ENCODE data around the gene GMPS.
"Not testable (repeated sequence)": the region's sequence is repeated elsewhere in the genome, so short reads cannot be mapped to it uniquely, and the experiment has no call there.

Gene GMPS

GRCh38 chr3:155956508-155957411 is 86.3 kb downstream of the GMPS start:
- ChIA-PET CTCF (no interaction called here), POLR2A (no interaction called here)
- WGBS (ENCODE audit: insufficient coverage), result no CpG with 5 or more reads among the region's 4 CpGs
- peaks cover 0 to 7% (median 0%) of the 10 kb centered on the region in 5 experiments for H3K9me3 ChIP-seq (ENCODE audit: control extremely low read depth in 1 of 5, control insufficient read depth in 4 of 5, insufficient read depth in 2 of 5, low read depth in 1 of 5, low read length in 4 of 5)
- H3K4me1 ChIP-seq (ENCODE audit: control extremely low read depth in 1 of 4, control insufficient read depth in 4 of 4, insufficient read depth in 4 of 4, low read length in 3 of 4), result no peaks in the 10 kb centered on the region
- no peaks in the 10 kb centered on the region for H3K36me3 ChIP-seq (ENCODE audit: control insufficient read depth in 4 of 4, insufficient read depth in 4 of 4, low read length in 3 of 4)
- no peak overlapping the region for H3K27ac ChIP-seq (ENCODE audit: insufficient read depth in 1 of 2, low read depth in 1 of 2, low read length in 2 of 2, poor library complexity in 1 of 2, severe bottlenecking in 2 of 2)
- no peaks in the 10 kb centered on the region for H3K27me3 ChIP-seq (replicated peaks in 2 of 5; ENCODE audit: control insufficient read depth in 4 of 5, insufficient read depth in 5 of 5, low read length in 4 of 5)
- H3K4me3 ChIP-seq (ENCODE audit: control insufficient read depth in 1 of 7, extremely low read depth in 1 of 7, insufficient read depth in 4 of 7, low read depth in 2 of 7, low read length in 6 of 7), result no peak overlapping the region
- DNase-seq, result no peak

DNA sequence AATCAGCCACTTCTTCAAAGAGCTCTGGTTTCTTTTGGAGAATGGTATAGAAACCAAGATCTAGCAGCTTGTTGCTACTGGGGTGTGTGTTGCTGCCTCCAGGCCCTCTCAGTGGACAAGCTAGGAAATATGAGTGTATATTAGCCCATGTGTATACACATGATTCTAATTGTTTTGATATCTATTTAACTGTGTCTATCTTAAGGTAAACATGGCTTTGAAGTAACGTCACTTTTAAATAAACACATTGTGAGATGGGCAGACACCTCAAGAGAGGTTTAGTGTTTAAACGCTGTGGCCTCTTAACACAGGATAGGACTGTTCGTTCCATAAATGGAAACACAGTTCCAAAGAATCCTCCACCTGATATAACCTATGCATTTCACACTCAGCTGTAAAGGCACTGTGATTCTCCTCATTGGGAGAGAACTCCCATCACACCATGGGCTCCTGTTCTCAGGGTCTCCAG is 87.0 kb downstream of the GMPS start:
- ChIA-PET CTCF (no interaction called here), POLR2A (no interaction called here)
- 97% methylated on average over 3 of the region's 3 CpGs for WGBS (ENCODE audit: insufficient coverage)
- Histone ChIP-seq H3K27me3 (replicated peaks in 2 of 5; ENCODE audit: control insufficient read depth in 4 of 5, insufficient read depth in 5 of 5, low read length in 4 of 5) (no peaks in the 10 kb centered on the region), H3K4me3 (ENCODE audit: control insufficient read depth in 1 of 7, extremely low read depth in 1 of 7, insufficient read depth in 4 of 7, low read depth in 2 of 7, low read length in 6 of 7) (no peak overlapping the region), H3K27ac (ENCODE audit: insufficient read depth in 1 of 2, low read depth in 1 of 2, low read length in 2 of 2, poor library complexity in 1 of 2, severe bottlenecking in 2 of 2) (no peak overlapping the region), H3K4me1 (ENCODE audit: control extremely low read depth in 1 of 4, control insufficient read depth in 4 of 4, insufficient read depth in 4 of 4, low read length in 3 of 4) (no peaks in the 10 kb centered on the region), H3K9me3 (ENCODE audit: control extremely low read depth in 1 of 5, control insufficient read depth in 4 of 5, insufficient read depth in 2 of 5, low read depth in 1 of 5, low read length in 4 of 5) (peaks cover 0 to 7% (median 0%) of the 10 kb centered on the region in 5 experiments), H3K36me3 (ENCODE audit: control insufficient read depth in 4 of 4, insufficient read depth in 4 of 4, low read length in 3 of 4) (no peaks in the 10 kb centered on the region)
- no peak for DNase-seq

GRCh38 chr3:155958676-155959075 is 88.2 kb downstream of the GMPS start:
- H3K4me1 ChIP-seq (ENCODE audit: control extremely low read depth in 1 of 4, control insufficient read depth in 4 of 4, insufficient read depth in 4 of 4, low read length in 3 of 4), result no peaks in the 10 kb centered on the region

GRCh38 chr3:155960060-155960459 is 89.6 kb downstream of the GMPS start:
- H3K36me3 ChIP-seq (ENCODE audit: control insufficient read depth in 4 of 4, insufficient read depth in 4 of 4, low read length in 3 of 4), result no peaks in the 10 kb centered on the region
- DNase-seq, result no peak
- WGBS (ENCODE audit: insufficient coverage), result 95% methylated on average over 2 of the region's 8 CpGs
- no peak overlapping the region for H3K4me3 ChIP-seq (ENCODE audit: control insufficient read depth in 1 of 7, extremely low read depth in 1 of 7, insufficient read depth in 4 of 7, low read depth in 2 of 7, low read length in 6 of 7)
- POLR2A ChIA-PET, result interaction anchor here (0.6 kb wide), 1 partner anchor 198 kb away, joined by 3 read pairs; no protein-coding TSS in a partner anchor
- CTCF ChIA-PET, result no interaction called here
- H3K4me1 ChIP-seq (ENCODE audit: control extremely low read depth in 1 of 4, control insufficient read depth in 4 of 4, insufficient read depth in 4 of 4, low read length in 3 of 4), result no peaks in the 10 kb centered on the region
- no peaks in the 10 kb centered on the region for H3K9me3 ChIP-seq (ENCODE audit: control extremely low read depth in 1 of 5, control insufficient read depth in 4 of 5, insufficient read depth in 2 of 5, low read depth in 1 of 5, low read length in 4 of 5)
- no peaks in the 10 kb centered on the region for H3K27me3 ChIP-seq (replicated peaks in 2 of 5; ENCODE audit: control insufficient read depth in 4 of 5, insufficient read depth in 5 of 5, low read length in 4 of 5)
- no peak overlapping the region for H3K27ac ChIP-seq (ENCODE audit: insufficient read depth in 1 of 2, low read depth in 1 of 2, low read length in 2 of 2, poor library complexity in 1 of 2, severe bottlenecking in 2 of 2)

More at GRCh38 chr3:155958676-155959075, 88.2 kb downstream of the GMPS start:
- Histone ChIP-seq H3K4me3 (ENCODE audit: control insufficient read depth in 1 of 7, extremely low read depth in 1 of 7, insufficient read depth in 4 of 7, low read depth in 2 of 7, low read length in 6 of 7) (no peak overlapping the region), H3K27ac (ENCODE audit: insufficient read depth in 1 of 2, low read depth in 1 of 2, low read length in 2 of 2, poor library complexity in 1 of 2, severe bottlenecking in 2 of 2) (no peak overlapping the region), H3K27me3 (replicated peaks in 2 of 5; ENCODE audit: control insufficient read depth in 4 of 5, insufficient read depth in 5 of 5, low read length in 4 of 5) (no peaks in the 10 kb centered on the region), H3K9me3 (ENCODE audit: control extremely low read depth in 1 of 5, control insufficient read depth in 4 of 5, insufficient read depth in 2 of 5, low read depth in 1 of 5, low read length in 4 of 5) (no peaks in the 10 kb centered on the region), H3K36me3 (ENCODE audit: control insufficient read depth in 4 of 4, insufficient read depth in 4 of 4, low read length in 3 of 4) (no peaks in the 10 kb centered on the region)
- ChIA-PET POLR2A (no interaction called here), CTCF (no interaction called here)
- WGBS (ENCODE audit: insufficient coverage), result 89% methylated on average over 3 of the region's 3 CpGs
- no peak for DNase-seq

- DNase-seq; H3K4me3 ChIP-seq (ENCODE audit: control insufficient read depth in 1 of 7, extremely low read depth in 1 of 7, insufficient read depth in 4 of 7, low read depth in 2 of 7, low read length in 6 of 7); H3K27me3 ChIP-seq (replicated peaks in 2 of 5; ENCODE audit: control insufficient read depth in 4 of 5, insufficient read depth in 5 of 5, low read length in 4 of 5); CTCF ChIA-PET; H3K4me1 ChIP-seq (ENCODE audit: control extremely low read depth in 1 of 4, control insufficient read depth in 4 of 4, insufficient read depth in 4 of 4, low read length in 3 of 4); H3K9me3 ChIP-seq (ENCODE audit: control extremely low read depth in 1 of 5, control insufficient read depth in 4 of 5, insufficient read depth in 2 of 5, low read depth in 1 of 5, low read length in 4 of 5); H3K27ac ChIP-seq (ENCODE audit: insufficient read depth in 1 of 2, low read depth in 1 of 2, low read length in 2 of 2, poor library complexity in 1 of 2, severe bottlenecking in 2 of 2); H3K36me3 ChIP-seq (ENCODE audit: control insufficient read depth in 4 of 4, insufficient read depth in 4 of 4, low read length in 3 of 4): not testable (repeated sequence)
- 100% methylated on average over 2 of the region's 5 CpGs for WGBS (ENCODE audit: insufficient coverage)
- POLR2A ChIA-PET, result interaction anchor here (0.6 kb wide), 1 partner anchor 1566 kb away, joined by 3 read pairs; no protein-coding TSS in a partner anchor
Observed at GRCh38 chr3:155961044-155961443, 90.6 kb downstream of the GMPS start.

- WGBS (ENCODE audit: insufficient coverage), result 100% methylated on average over 1 of the region's 2 CpGs
- Histone ChIP-seq H3K27ac (ENCODE audit: insufficient read depth in 1 of 2, low read depth in 1 of 2, low read length in 2 of 2, poor library complexity in 1 of 2, severe bottlenecking in 2 of 2) (no peak overlapping the region), H3K4me3 (ENCODE audit: control insufficient read depth in 1 of 7, extremely low read depth in 1 of 7, insufficient read depth in 4 of 7, low read depth in 2 of 7, low read length in 6 of 7) (no peak overlapping the region), H3K36me3 (ENCODE audit: control insufficient read depth in 4 of 4, insufficient read depth in 4 of 4, low read length in 3 of 4) (no peaks in the 10 kb centered on the region), H3K9me3 (ENCODE audit: control extremely low read depth in 1 of 5, control insufficient read depth in 4 of 5, insufficient read depth in 2 of 5, low read depth in 1 of 5, low read length in 4 of 5) (peaks cover 0 to 9% (median 4%) of the 10 kb centered on the region in 5 experiments), H3K4me1 (ENCODE audit: control extremely low read depth in 1 of 4, control insufficient read depth in 4 of 4, insufficient read depth in 4 of 4, low read length in 3 of 4) (no peaks in the 10 kb centered on the region), H3K27me3 (replicated peaks in 2 of 5; ENCODE audit: control insufficient read depth in 4 of 5, insufficient read depth in 5 of 5, low read length in 4 of 5) (no peaks in the 10 kb centered on the region)
- no peak for DNase-seq
- CTCF ChIA-PET, result no interaction called here
- POLR2A ChIA-PET, result no interaction called here
Observed at GRCh38 chr3:155963570-155963969, 93.1 kb downstream of the GMPS start.

- WGBS (ENCODE audit: insufficient coverage), result 100% methylated on average over 1 of the region's 2 CpGs
Observed at GRCh38 chr3:155970398-155970797, 99.9 kb downstream of the GMPS start.

More at GRCh38 chr3:155970398-155970797, 99.9 kb downstream of the GMPS start:
- Histone ChIP-seq H3K4me3 (ENCODE audit: control insufficient read depth in 1 of 7, extremely low read depth in 1 of 7, insufficient read depth in 4 of 7, low read depth in 2 of 7, low read length in 6 of 7) (no peak overlapping the region), H3K27me3 (replicated peaks in 2 of 5; ENCODE audit: control insufficient read depth in 4 of 5, insufficient read depth in 5 of 5, low read length in 4 of 5) (no peaks in the 10 kb centered on the region), H3K36me3 (ENCODE audit: control insufficient read depth in 4 of 4, insufficient read depth in 4 of 4, low read length in 3 of 4) (no peaks in the 10 kb centered on the region), H3K4me1 (ENCODE audit: control extremely low read depth in 1 of 4, control insufficient read depth in 4 of 4, insufficient read depth in 4 of 4, low read length in 3 of 4) (no peaks in the 10 kb centered on the region), H3K27ac (ENCODE audit: insufficient read depth in 1 of 2, low read depth in 1 of 2, low read length in 2 of 2, poor library complexity in 1 of 2, severe bottlenecking in 2 of 2) (no peak overlapping the region), H3K9me3 (ENCODE audit: control extremely low read depth in 1 of 5, control insufficient read depth in 4 of 5, insufficient read depth in 2 of 5, low read depth in 1 of 5, low read length in 4 of 5) (peaks cover 0 to 9% (median 7%) of the 10 kb centered on the region in 5 experiments)
- ChIA-PET CTCF (no interaction called here), POLR2A (no interaction called here)
- no peak for DNase-seq

Measured in common myeloid progenitor, CD34-positive (primary cell).